Measurements from ENCODE around the gene STOX2.

STOX2 gene

DNA sequence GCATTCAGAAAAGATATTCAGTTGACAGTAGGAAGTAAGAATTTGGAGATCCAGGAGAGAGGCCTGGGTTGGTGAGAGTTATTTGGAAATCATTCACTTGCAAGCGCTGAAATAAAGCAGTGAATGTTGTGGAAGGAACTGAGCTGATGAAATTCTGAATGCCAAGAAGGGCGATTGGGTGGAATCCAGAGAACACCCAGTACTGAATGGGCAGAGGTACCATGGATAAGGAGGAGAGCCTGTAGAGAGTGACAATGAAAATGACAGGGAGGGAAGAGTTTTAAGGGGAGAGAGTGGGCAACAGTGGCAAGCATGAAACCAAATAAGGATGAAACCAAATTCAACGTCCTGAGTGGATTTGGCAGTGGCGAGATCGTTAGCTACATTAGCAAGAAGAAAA is 6.7 kb upstream of the STOX2 start:
- no peak for DNase-seq

- no peak for DNase-seq
Observed at GRCh38 chr4:183903021-183903760, 1.9 kb upstream of the STOX2 start.

DNA sequence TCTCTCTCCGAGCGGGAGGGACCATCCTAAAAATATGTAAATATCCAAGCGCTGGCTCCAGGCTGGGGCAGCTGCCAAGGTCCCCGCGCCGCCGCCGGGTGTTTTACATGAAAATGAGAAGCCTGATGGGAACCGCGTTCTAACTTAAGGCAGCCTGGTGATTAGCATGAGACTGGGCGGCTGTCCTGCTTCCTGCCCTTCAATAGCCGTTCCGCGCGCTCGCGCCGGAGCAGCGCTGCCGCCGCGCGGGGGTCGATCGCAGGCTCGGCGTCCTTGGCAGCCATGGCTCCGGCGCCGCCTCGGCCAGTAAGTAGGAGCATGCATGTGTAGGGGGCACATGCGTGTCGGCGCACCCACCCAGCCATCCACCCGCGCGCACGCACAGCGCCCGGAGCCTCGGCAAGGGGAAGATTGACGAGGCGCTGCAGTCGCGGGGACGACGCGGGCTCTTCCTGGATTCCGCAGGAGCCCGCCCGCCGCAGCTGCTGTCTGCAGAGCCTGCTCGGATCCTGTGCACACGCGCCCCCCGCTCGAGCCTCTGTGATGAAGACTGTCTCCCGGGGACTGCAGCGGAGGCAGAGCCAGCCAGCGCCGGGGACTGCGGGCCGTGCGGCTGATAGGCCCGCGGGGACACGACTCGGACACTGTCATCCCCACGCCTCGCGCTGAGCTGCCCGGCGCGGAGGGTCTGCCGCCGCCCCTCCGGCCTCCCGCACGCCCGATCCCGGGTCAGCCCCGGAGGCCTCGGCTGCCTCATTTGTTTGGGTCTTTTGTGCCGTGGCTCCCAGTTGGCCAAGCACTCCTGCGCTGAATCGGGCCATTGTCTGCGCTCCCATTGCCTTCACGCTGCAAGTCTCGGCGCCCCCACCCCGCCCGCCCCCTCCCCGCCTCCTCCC is 734 bp downstream of the STOX2 start:
- no peak for DNase-seq

DNA sequence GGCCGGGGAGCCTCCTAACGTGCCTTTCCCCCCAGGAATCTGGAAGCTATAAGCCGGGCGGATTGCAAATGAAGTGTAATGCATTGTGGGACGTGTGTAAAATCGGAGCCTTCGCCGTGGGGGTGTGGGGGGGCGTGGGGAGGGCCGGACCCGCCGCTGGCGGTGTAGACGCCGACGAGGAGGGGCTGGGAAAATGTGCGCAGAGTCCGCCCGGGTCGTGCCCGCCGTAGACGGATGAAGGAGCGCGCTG is 1.3 kb downstream of the STOX2 start:
- no peak for DNase-seq

GRCh38 chr4:183906739-183907651 is 1.9 kb downstream of the STOX2 start:
- no peak for DNase-seq

- no peak for DNase-seq
Observed at GRCh38 chr4:183907871-183908683, 3.0 kb downstream of the STOX2 start.

DNA sequence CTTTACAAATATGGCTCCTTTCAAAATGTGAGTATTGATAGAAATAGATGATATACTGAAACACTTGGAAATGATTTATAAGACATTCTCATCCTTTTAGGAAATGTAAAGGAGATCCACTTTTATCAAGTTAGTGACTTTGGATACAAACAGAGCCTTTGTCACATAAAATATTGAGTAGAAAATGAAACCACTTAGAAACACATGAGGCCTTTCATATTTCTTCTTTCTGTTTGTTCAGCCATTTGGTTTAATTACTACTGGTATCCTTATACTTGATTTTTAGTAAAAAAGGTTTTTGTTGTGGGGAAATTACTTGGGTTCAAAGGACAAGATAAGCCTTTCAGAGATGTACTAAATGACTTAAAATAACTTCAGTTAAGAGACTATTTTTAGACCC is 4.1 kb downstream of the STOX2 start:
- no peak for DNase-seq

DNA sequence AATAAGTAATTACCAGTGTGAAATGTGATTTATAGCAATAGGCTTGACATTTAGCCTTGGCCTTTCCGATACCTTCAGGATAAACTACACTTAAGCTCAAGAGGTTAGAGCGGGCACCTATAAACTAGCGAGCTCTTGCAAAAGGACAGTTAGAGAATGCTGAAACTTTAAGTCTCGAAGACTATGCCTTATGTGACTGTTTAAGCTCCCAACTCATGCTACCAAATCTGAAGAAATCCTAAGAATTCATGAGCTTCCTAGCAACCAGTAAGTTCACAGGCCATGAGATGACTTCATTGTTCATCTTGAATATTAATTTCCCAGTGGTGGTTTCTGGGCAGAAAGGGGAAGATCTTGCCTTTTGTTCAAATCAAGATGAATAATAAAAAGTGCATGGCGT is 4.7 kb downstream of the STOX2 start:
- no peak for DNase-seq

DNA sequence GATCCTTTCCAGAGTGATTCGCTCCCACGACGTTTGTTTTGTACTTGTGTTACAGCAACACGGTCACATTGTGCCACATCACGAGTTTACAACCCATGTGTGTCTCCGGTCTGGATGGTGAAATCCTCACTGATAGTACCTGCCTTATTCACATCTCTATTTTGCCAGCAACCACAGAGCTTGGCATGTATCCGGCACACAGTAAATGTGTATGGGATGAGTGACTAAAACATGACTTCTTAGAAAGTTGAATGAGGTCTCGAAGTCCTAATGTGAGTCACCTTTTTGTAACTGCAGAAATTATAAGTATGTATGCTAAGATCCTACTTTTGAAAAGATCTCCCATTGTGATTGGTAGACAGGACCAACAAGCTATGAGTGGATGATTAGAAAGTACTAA is 7.5 kb downstream of the STOX2 start:
- DNase-seq = no peak

- DNase-seq = no peak
Observed at GRCh38 chr4:183915976-183916375, 10.9 kb downstream of the STOX2 start.

DNA sequence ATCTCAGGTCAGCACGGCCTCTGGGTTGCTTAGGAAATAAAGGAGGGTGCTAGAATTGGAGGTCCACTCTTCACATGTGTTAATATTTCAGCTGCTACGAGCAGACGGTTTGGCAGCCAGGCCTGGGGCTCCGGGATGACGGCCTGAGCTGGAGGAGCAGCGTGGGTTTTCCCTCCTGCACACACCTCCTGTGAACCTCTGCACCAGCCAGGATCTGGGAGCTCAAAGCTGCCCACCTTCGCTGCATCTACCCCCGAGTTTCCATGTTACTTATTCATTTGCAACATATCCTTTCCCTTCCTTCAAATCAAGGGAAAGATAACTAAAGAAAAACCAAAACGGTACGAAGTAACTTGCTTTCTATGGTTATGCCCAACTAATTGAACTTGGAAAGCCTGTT is 13.6 kb downstream of the STOX2 start:
- DNase-seq = no peak

GRCh38 chr4:183919141-183919540 is 14.0 kb downstream of the STOX2 start:
- DNase-seq = no peak

DNA sequence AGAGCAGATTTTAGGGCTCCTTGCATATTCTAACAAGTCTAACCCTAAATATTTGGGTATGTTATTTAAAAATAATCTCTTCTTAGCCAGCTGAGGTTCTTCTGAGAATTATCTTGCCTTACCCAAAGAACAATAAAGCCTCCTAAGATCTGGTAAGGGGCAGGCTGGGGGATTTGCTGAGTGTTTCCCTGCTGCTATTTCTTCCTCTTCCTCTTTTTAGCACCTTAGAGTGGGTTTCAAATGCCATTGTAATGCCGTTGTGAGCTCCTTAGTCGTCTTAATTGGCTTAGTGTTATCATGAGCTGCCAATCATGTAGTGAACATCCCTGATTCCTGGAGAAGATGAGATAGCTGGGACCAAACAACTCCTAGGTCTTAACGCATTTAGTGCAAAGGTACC is 15.4 kb downstream of the STOX2 start:
- no peak for DNase-seq

GRCh38 chr4:183921335-183921734 is 16.2 kb downstream of the STOX2 start:
- no peak for DNase-seq

DNA sequence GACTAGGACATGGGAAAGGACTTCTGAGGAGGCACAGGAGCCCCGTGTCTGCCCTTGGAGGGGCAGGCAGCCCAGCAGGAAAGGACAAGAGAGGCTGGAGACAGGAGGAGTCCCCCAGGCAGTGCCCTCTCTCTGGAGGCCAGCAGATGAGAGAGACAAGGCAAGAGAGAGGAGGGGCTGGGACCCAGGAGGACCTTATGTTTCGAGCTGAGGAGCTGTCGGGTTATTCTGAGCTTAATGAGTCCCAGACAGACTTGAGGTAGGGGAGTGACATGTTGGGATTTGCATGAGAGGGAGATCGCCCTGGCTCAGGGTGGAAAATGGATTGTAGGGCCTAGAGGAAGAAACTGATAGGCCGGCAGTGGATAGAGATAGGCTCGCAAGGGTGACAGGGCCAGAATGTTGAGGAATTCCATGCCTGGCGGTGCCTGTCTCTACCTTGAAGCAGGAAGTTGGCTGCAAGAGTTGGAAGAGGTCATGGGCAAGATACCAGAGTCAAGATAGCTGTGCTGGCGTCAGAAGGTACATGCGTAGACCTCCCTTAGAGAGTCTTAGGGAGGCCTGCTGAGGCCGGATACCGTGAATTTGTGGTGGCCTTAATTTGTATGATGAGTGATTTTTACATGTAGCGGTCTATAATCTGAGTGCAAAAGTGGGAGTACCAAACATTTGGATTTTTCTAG is 19.4 kb downstream of the STOX2 start:
- DNase-seq = no peak

GRCh38 chr4:183926950-183927349 is 21.8 kb downstream of the STOX2 start:
- DNase-seq = no peak

DNA sequence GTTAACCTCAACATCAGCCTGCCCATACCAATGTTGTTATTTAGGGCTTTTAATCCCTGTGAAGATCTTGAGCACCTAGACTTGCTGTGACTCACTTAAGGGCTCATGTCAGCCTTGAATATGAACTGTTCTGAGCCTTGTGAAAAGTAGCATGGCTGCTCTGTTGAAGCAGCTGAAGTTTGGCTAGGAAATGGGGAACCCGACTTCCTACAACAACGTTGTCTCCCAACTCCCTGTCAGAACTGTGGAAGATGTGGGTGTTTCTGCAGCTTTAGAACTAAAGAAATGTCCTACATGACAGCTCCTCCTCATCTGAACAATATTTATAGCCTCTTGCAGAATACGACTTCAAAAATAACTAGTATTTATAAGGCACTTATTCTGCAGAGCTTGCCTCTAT is 27.5 kb downstream of the STOX2 start:
- no peak for DNase-seq

GRCh38 chr4:183934761-183935160 is 29.7 kb downstream of the STOX2 start:
- DNase-seq = no peak

DNA sequence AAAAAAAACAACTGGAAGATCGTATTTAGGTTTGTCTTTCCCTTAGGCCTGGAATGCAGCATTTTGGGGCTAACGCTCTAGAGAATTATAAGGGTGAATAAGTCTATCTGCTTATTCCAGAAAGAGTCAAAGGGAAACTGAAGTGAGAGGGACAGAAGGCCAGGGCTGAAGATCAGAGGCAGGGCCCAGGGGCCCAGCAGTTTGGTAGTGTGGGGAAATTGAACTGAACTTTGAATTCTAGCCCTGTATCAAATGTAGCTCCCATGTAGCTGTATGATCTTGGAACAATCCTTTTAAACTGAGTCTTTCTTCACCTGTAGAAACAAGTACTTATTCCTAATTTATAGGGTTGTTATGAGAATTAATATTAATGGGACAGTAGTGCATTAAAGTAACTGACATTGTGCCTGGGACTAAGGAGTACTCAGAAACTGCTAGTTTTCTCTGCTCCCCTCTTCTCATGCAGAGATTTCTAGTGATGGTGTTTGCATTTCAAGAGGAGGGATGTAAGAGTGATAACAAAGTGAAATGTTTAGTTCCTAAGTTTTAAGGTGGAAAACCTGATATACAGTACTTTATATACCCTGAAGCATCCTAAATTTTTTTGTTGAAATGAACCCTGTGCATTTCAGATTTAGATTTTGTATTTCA is 30.4 kb downstream of the STOX2 start:
- DNase-seq = no peak

- DNase-seq = no peak
Observed at GRCh38 chr4:183936047-183936446, 30.9 kb downstream of the STOX2 start.

DNA sequence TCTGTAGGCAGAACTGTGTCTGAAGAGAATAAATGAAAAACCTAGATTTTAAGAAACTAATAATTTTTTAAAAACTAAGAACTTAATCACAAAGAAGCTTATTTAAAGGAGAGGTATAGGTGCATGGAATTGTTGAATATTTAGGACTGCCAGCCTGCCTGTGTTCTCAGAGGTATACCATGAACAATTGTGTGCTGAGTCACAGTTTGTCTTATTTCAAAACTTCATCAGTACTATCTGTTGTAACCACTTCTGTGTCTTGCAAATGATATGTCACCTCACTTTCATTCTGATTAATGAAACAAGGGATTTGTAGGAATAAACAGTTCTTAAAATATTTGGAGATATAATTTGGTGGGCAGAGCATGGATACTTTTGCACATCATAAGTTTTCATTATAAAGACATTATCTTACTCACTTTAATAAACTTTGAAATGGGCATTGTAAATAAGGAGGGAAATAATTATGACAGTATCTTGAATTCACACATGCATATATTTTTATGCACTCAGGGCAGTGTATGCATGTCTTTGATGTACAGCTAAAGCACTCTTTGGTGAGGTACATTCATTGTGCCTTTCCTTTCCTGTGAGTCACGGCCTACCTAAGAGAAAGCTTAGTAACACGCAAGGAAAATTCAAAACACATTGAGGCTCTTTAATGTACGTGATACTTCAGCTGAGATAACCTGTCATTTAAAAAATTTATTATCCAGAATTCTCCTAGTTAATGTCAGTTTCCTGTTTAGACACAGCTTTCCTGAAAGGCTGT is 31.7 kb downstream of the STOX2 start:
- peak; percentile 14 for DNase-seq
